Suprapubic skin (tissue), 4 donors: ENCODE data around the gene PNCK. TPM values are rescaled to one million over a fixed set of nuclear protein-coding genes. Genes with fewer than 3 reads are reported as not detected.

Experiments
- DNase-seq, 2 donors: peaks; one replicate each; pipeline ENCODE4 v3.0.0-alpha.2; 2019; ENCODE audit warnings: low spot score in 2 of 2
- H3K27ac ChIP-seq: fragments of 200-600 bp; sonication (generic); one replicate; pipeline ENCODE4 v1.5.1; 2019
- H3K27me3 ChIP-seq: fragments of 200-600 bp; sonication (generic); one replicate; pipeline ENCODE4 v1.5.1; 2019
- H3K36me3 ChIP-seq: fragments of 200-600 bp; sonication (generic); one replicate; pipeline ENCODE4 v1.5.1; 2019
- H3K4me1 ChIP-seq: fragments of 200-600 bp; sonication (generic); one replicate; pipeline ENCODE4 v1.5.1; 2019
- H3K4me3 ChIP-seq: fragments of 200-600 bp; sonication (generic); one replicate; pipeline ENCODE4 v1.5.1; 2019; ENCODE audit warnings: mild to moderate bottlenecking
- H3K9me3 ChIP-seq: fragments of 200-600 bp; sonication (generic); one replicate; pipeline ENCODE4 v1.5.1; 2019
- EP300 ChIP-seq: sonication (generic); formaldehyde crosslinking; IDR thresholded peaks from one replicate; pipeline ENCODE4 v1.6.1; 2017; ENCODE audit warnings: antibody characterized with exemption
- POLR2A ChIP-seq, 2 donors: fragments of 450-650 bp; IDR thresholded peaks; one replicate each; pipeline ENCODE4 v1.6.1; 2017; ENCODE audit warnings: antibody characterized with exemption in 2 of 2, mild to moderate bottlenecking in 2 of 2, moderate library complexity in 2 of 2
- POLR2AphosphoS5 ChIP-seq, 3 donors: sonication (generic); formaldehyde crosslinking; IDR thresholded peaks; one replicate each; pipeline ENCODE4 v1.6.1; 2017; ENCODE audit warnings: antibody characterized with exemption in 3 of 3
- WGBS: methylation state at CpG from one replicate; pipeline ENCODE4 v1.1.5; 2018; 5-methylcytosine and 5-hydroxymethylcytosine counted together
- total RNA-seq, 4 donors: library from RNA; depleted of rRNA; stranded (reverse); fragments of >200 nt; gene quantifications; one replicate each; pipeline ENCODE4 v1.1.0, GENCODE V29; 2016
- TF ChIP-seq, protein P1 (sequence below), 2 donors: fragments of 200-600 bp in 1 of 2; fragments of 450-650 bp in 1 of 2; sonication (generic) in 1 of 2; IDR thresholded peaks; one replicate each; pipeline ENCODE4 v1.5.1; 2016 to 2019; ENCODE audit warnings: antibody characterized with exemption in 2 of 2, mild to moderate bottlenecking in 1 of 2, moderate library complexity in 1 of 2

The PNCK gene
- total RNA-seq, 4 donors from 2014 or later, result 1.2 to 1.8 (median 1.4) TPM

DNA sequence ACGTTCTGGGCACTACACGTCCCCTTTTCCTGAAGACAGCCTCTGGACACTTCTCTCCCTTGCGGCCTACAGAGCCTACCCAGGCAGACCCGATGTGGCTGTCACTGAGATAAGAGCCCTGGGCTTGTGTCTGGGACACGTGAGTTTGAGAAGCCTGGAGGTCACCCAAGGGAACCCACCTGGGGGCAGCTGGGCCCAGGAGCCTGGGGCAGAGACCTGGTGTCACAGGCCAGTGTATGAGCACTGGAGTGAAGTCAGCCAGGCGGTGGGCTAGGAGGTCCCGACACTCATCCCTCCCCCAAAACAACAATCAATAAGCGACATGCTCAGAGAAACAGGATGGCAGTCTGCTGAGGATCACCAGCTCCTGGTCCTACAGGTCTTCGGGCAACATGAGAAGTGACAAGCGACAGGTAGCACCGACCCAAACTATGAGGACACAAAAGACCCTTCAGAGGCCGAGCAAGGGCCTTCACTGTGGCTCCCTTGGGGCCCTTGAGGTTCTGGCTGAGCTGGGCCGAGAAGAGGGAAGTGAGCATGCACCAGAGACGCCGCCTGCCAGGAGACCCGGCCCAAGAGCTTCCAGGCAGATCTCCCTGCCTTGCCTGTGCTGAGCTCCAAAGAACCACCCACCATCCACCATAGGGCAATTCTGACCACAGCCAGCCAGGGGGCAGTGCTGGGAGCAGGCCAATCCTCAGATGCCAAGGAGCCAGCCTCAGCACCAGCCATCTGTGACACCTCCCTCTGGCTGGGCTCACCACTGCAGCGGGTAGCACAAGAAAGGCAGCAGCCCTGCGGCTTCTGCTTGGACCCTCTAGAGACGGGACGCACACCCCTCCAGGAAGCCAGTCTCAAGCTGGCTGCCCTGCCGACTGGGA is 37.6 kb downstream of the PNCK start:
- H3K27me3 ChIP-seq, result peaks cover 11% of the 10 kb centered on the region
- TF ChIP-seq EP300 (no peak), POLR2A (IDR thresholded peaks at IDR 0.05) (no peak), POLR2AphosphoS5 (IDR thresholded peaks at IDR 0.05) (no peak)
- TF ChIP-seq, protein P1, sequence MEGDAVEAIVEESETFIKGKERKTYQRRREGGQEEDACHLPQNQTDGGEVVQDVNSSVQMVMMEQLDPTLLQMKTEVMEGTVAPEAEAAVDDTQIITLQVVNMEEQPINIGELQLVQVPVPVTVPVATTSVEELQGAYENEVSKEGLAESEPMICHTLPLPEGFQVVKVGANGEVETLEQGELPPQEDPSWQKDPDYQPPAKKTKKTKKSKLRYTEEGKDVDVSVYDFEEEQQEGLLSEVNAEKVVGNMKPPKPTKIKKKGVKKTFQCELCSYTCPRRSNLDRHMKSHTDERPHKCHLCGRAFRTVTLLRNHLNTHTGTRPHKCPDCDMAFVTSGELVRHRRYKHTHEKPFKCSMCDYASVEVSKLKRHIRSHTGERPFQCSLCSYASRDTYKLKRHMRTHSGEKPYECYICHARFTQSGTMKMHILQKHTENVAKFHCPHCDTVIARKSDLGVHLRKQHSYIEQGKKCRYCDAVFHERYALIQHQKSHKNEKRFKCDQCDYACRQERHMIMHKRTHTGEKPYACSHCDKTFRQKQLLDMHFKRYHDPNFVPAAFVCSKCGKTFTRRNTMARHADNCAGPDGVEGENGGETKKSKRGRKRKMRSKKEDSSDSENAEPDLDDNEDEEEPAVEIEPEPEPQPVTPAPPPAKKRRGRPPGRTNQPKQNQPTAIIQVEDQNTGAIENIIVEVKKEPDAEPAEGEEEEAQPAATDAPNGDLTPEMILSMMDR (IDR thresholded peaks at IDR 0.05), result no peak

DNA sequence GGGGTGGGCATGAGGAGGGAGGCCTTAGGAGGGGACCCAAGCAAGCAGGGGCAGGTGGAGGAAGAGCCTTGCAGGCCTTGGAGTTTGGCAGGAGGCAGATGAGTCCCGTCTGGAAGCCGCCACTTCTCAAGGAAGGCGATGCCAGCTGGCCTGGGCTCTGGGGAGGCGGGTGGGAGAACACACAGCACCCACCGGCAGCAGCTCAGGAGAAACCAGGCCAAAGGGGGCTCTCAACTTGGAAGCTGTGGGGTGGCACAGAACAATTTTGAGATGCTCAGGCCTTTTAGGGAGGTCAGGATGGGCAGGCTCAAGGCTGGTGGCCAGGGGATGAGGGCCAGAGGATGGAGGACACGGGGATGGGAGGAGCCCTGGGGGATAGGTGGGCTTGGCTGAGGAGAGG is 38.2 kb downstream of the PNCK start:
- 79% methylated on average over 6 of the region's 6 CpGs for WGBS

More for the DNA sequence above, 37.6 kb downstream of the PNCK start:
- Histone ChIP-seq H3K27ac (no peak overlapping the region), H3K36me3 (no peaks in the 10 kb centered on the region), H3K4me3 (no peak overlapping the region), H3K9me3 (no peaks in the 10 kb centered on the region), H3K4me1 (no peaks in the 10 kb centered on the region)
- 78% methylated on average over 12 of the region's 21 CpGs for WGBS
- DNase-seq, result no peak

DNA sequence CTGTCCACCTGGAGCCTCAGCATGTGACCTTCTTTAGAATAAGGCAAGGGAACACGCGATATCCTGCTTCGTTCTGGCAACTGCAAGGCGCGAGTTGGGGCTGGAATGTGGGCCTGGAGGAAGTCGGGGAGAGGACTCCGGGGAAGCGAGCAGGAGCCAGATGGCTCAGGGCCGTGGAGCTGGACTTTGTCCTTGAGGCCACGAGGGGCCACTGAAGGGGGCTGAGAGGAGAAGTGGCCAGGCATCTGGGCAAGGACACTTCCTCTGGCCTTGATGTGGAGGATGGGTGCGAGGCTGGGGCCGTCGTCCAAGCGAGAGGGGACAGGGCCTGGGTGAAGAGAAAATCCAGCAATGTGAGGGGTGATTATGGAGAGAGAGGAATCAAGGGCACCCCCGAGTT is 38.8 kb downstream of the PNCK start:
- WGBS, result 74% methylated on average over 15 of the region's 15 CpGs
- DNase-seq, result no peak
- H3K4me1 ChIP-seq, result no peaks in the 10 kb centered on the region
- H3K9me3 ChIP-seq, result no peaks in the 10 kb centered on the region
- TF ChIP-seq POLR2A (IDR thresholded peaks at IDR 0.05) (no peak), EP300 (no peak), POLR2AphosphoS5 (IDR thresholded peaks at IDR 0.05) (no peak)
- TF ChIP-seq, protein P1 (IDR thresholded peaks at IDR 0.05), result no peak
- no peaks in the 10 kb centered on the region for H3K36me3 ChIP-seq
- H3K27me3 ChIP-seq, result no peaks in the 10 kb centered on the region
- no peak overlapping the region for H3K4me3 ChIP-seq
- H3K27ac ChIP-seq, result no peak overlapping the region

More for the DNA sequence above, 38.2 kb downstream of the PNCK start:
- H3K36me3 ChIP-seq, result no peaks in the 10 kb centered on the region
- no peak overlapping the region for H3K27ac ChIP-seq
- H3K27me3 ChIP-seq, result peaks cover 5% of the 10 kb centered on the region
- DNase-seq, result no peak
- no peak overlapping the region for H3K4me3 ChIP-seq
- H3K9me3 ChIP-seq, result no peaks in the 10 kb centered on the region
- no peaks in the 10 kb centered on the region for H3K4me1 ChIP-seq
- TF ChIP-seq EP300 (no peak), POLR2A (IDR thresholded peaks at IDR 0.05) (no peak), POLR2AphosphoS5 (IDR thresholded peaks at IDR 0.05) (no peak)
- TF ChIP-seq, protein P1 (IDR thresholded peaks at IDR 0.05), result no peak

DNA sequence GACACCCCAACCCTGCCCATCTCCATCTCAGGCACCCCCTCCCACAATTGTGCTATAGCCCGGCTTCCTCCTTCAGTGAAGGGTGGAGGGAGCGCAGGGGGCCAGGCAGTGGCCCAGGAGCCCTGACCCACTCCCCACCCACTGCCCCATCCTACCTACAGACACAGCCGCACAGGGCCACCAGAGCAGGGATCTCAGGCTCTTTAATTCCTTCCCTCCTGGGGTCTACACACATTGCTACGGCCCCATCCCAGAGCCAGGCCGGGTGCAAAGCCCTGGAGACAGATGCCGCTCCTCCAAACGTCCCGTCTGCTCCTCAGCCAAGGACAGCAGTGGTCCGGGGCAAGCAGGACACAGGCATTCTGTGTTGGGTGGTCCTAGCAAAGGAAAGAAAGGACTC is 39.4 kb downstream of the PNCK start:
- no peaks in the 10 kb centered on the region for H3K4me1 ChIP-seq
- no peak for DNase-seq
- H3K9me3 ChIP-seq, result no peaks in the 10 kb centered on the region
- H3K36me3 ChIP-seq, result no peaks in the 10 kb centered on the region
- WGBS, result 85% methylated on average over 8 of the region's 9 CpGs
- TF ChIP-seq POLR2A (IDR thresholded peaks at IDR 0.05) (no peak), EP300 (no peak), POLR2AphosphoS5 (IDR thresholded peaks at IDR 0.05) (no peak)
- TF ChIP-seq, protein P1 (IDR thresholded peaks at IDR 0.05), result no peak
- no peak overlapping the region for H3K4me3 ChIP-seq
- no peak overlapping the region for H3K27ac ChIP-seq
- no peaks in the 10 kb centered on the region for H3K27me3 ChIP-seq

DNA sequence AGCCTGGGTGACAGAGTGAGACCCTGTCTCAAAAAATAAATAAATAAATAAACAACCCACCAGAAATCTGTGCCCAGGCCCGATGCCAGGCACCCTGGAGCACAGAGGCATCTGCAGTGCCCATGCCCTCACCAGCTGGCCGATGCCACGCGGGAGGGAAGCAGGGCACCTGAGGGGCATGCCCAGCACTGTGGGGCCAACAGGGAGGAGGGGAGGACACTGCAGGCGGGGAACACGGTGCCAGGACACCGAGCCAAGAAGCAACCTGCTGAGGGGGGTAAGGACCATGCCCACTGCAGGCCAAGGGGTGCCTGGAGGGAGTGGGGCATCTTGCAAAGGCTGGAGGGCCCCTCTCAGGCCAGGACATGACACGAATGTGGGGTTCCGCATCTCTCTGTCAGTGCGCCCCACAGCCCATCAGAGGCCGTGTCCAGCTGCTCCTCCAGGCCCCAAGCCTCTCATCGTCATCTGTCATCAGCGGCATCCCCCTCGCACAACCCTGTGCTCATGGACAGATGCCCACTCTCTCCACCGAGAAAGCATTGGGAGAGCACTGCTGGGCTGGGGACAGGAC is 39.9 kb downstream of the PNCK start:
- no peaks in the 10 kb centered on the region for H3K4me1 ChIP-seq
- H3K36me3 ChIP-seq, result no peaks in the 10 kb centered on the region
- no peak for DNase-seq
- H3K27ac ChIP-seq, result no peak overlapping the region
- 52% methylated on average over 4 of the region's 15 CpGs for WGBS
- no peaks in the 10 kb centered on the region for H3K9me3 ChIP-seq
- H3K4me3 ChIP-seq, result no peak overlapping the region
- no peaks in the 10 kb centered on the region for H3K27me3 ChIP-seq
- no peak for TF ChIP-seq EP300
- no peak for TF ChIP-seq POLR2AphosphoS5 (IDR thresholded peaks at IDR 0.05)
- no peak for TF ChIP-seq POLR2A (IDR thresholded peaks at IDR 0.05)
- TF ChIP-seq, protein P1 (IDR thresholded peaks at IDR 0.05), result no peak
